HG03442 (cell line): Measurements from ENCODE around the gene F8A2.
A peak's percentile ranks its signal among the peaks of the same experiment; 100 is the strongest.
"Not testable (repeated sequence)": the region's sequence is repeated elsewhere in the genome, so short reads cannot be mapped to it uniquely, and the experiment has no call there.

Experiments
- ATAC-seq: cut with Tn5 transposase; IDR thresholded peaks from one replicate; pipeline ENCODE4 v1.9.1; 2021; ENCODE audit warnings: mild to moderate bottlenecking, moderate library complexity; ENCODE audit not compliant: unreplicated experiment

Gene F8A2

DNA sequence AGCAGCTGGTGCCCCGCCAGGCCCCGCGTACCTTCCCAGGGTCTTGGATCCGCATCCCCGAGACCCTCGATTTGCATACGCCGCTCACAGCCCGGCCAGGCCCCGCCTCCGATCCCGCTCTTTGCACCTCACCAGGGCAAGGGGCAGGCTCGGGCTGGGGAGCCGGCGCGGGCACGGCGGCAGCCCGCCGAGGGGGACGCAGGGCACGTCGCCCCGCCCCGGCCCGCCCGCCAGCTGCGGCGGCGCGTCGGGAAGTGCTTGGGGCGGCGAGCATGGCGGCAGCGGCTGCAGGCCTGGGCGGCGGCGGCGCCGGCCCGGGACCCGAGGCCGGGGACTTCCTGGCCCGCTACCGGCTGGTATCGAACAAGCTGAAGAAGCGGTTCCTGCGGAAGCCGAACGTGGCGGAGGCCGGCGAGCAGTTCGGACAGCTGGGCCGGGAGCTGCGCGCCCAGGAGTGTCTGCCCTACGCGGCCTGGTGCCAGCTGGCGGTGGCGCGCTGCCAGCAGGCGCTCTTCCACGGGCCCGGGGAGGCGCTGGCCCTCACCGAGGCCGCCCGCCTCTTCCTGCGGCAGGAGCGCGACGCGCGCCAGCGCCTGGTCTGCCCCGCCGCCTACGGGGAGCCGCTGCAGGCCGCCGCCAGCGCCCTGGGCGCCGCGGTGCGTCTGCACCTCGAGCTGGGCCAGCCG lies at the start of gene F8A2:
TSS of gene F8A2 (plus strand) at position 253 of the 686 bp plus-strand sequence. CDS start at position 273, 20 bp downstream.
- ATAC-seq: peak; percentile 73

- no peak for ATAC-seq
Measured at GRCh38 chrX:155333544-155334100, 48.3 kb upstream of the F8A2 start.

GRCh38 chrX:155334486-155335336 lies 47.2 kb upstream of the F8A2 start, which contains the start of gene CLIC2:
CLIC2 (minus strand) TSS chrX:155334614; CDS start chrX:155334427, 187 bp downstream.
- peak; percentile 64 for ATAC-seq

DNA sequence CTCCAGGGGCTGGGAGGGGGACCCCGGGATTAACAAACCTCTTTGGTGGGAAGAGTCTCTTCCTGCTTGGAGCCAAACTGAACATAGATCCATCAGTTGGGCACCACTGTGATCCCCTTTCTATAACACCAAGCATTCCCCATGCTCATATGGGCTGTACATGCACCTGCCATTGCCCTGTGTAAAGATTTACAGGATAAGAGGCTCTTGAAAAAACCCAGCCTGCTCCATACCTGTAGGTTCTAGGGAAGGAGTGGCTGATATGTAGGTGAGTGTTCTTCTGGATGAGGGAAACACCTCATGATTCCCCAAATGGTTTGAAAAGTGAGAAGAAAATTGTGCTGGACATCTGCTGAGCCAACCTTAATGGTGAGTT lies 46.6 kb upstream of the F8A2 start:
- ATAC-seq: not testable (repeated sequence)

DNA sequence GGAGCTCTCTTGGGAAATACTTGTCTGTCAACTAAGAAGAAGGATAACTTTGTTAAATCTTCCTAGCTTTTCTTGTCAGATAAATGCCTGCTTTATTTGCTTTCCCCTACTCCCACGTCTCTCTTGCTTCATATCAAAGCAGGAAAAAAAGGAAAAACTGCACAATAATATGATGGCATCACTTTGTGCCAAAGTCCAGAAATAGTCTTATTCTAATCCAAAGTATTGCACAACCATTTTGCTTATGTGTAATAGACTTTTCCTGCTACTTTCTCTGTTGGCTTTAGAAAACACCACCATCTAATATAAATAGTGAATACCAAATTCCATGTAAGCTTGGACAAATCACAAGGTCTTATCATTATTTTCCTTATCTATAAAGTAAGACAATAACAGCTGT lies 36.2 kb upstream of the F8A2 start:
- not testable (repeated sequence) for ATAC-seq

GRCh38 chrX:155349448-155349847 lies 32.4 kb upstream of the F8A2 start:
- not testable (repeated sequence) for ATAC-seq

DNA sequence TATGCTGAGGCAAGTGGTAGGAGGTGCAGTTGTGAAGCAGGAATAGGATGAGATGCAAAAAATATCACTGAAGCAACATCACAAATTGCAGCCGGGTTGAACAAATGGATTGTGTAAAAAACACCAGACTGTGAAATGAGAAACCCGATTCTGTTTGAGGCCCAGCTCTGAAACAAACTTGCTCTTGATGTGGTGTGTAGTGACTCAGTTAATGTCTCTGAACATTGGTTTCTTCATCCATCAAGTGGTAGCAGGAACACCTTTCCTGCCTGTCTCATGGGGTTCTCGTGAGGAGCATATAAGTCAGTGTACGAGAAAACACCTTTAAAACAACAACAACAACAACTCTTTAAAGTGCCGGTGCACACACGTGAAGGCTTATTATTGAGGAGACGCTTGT lies 18.2 kb upstream of the F8A2 start:
- not testable (repeated sequence) for ATAC-seq

- ATAC-seq: not testable (repeated sequence)
Measured at GRCh38 chrX:155373777-155374458, 8.0 kb upstream of the F8A2 start.

GRCh38 chrX:155379802-155380201 lies 2.1 kb upstream of the F8A2 start:
- ATAC-seq: not testable (repeated sequence)

DNA sequence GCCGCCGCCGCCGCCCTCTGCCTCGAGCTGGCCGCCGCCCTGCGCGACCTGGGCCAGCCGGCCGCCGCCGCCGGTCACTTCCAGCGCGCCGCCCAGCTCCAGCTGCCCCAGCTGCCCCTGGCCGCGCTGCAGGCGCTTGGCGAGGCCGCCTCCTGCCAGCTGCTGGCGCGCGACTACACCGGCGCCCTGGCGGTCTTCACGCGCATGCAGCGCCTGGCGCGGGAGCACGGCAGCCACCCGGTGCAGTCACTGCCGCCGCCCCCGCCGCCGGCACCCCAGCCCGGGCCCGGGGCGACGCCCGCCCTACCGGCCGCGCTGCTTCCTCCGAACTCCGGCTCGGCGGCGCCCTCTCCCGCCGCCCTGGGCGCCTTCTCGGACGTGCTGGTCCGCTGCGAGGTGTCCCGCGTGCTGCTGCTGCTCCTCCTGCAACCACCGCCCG lies 653 bp downstream of the F8A2 start:
- peak; percentile 36 for ATAC-seq

- ATAC-seq: no peak
Measured at GRCh38 chrX:155389634-155390033, 7.7 kb downstream of the F8A2 start.

DNA sequence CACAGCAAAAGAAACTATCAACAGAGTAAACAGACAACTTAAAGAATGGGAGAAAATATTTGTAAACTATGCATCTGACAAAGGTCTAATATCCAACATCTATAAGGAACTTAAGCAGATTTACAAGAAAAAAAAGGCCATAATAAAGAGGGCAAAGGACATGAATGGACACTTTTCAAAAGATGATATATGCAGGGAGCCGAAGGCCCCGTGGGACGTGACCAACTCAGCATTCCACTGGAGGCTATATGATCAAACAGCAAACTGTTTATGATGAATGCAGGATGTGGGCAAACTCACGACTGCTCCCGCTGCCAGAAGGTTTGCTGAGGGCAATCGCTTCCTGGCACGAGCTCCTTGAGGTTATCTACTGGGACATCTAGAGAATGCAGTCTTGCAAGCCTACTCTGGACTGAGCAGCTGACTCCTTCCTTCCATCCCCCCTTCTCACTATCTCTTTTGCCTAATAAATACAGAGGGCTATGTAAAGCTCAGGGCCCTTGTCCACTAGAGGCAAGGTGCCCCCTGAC lies 12.9 kb downstream of the F8A2 start:
- not testable (repeated sequence) for ATAC-seq

DNA sequence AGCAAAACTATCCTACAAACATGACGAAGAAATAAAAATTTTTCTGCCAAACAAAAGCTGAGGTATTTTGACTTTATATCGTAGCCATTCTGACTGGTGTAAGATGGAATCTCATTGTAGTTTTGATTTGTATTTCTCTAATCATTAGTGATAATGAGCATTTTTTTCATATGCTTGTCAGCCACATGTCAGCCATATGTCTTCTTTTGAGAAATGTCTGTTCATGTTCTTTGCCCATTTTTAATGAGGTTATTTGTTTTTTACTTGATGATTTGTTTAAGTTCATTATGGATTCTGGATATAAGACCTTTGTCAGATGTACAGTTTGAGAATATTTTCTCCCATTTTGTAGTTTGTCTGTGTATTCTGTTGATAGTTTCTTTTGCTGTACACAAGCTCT lies 24.5 kb downstream of the F8A2 start:
- ATAC-seq: no peak

DNA sequence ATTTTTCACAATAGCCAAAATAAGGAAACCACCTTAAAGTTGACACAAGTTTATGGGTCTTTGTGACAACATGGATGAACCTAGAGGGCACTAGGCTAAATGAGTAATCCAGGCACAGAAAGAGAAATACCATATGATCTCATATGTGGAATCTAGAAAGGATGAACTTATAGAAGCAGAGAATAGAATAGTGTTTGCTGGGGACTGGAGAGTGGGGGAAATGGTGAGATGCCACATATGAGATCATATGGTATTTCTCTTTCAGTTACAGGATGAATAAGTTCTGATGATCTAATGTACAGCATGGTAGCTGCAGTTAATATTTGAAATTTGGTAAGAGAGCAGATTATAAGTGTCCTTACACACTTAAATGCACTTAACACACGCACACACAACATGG lies 35.9 kb downstream of the F8A2 start:
- no peak for ATAC-seq
